Stimulated activated CD4-positive, alpha-beta T cell treated with anti-CD3 and anti-CD28 coated beads, Interleukin-1b, Interleukin-23, amount 100 ng/mL, for 48 hours (primary cell): ENCODE data around the gene IL17RE.
"Not testable (repeated sequence)": the region's sequence is repeated elsewhere in the genome, so short reads cannot be mapped to it uniquely, and the experiment has no call there.

Experiments
- DNase-seq: peaks from one replicate; pipeline ENCODE4 v3.0.0-alpha.2; 2020

IL17RE gene, protein sequence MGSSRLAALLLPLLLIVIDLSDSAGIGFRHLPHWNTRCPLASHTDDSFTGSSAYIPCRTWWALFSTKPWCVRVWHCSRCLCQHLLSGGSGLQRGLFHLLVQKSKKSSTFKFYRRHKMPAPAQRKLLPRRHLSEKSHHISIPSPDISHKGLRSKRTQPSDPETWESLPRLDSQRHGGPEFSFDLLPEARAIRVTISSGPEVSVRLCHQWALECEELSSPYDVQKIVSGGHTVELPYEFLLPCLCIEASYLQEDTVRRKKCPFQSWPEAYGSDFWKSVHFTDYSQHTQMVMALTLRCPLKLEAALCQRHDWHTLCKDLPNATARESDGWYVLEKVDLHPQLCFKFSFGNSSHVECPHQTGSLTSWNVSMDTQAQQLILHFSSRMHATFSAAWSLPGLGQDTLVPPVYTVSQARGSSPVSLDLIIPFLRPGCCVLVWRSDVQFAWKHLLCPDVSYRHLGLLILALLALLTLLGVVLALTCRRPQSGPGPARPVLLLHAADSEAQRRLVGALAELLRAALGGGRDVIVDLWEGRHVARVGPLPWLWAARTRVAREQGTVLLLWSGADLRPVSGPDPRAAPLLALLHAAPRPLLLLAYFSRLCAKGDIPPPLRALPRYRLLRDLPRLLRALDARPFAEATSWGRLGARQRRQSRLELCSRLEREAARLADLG

DNA sequence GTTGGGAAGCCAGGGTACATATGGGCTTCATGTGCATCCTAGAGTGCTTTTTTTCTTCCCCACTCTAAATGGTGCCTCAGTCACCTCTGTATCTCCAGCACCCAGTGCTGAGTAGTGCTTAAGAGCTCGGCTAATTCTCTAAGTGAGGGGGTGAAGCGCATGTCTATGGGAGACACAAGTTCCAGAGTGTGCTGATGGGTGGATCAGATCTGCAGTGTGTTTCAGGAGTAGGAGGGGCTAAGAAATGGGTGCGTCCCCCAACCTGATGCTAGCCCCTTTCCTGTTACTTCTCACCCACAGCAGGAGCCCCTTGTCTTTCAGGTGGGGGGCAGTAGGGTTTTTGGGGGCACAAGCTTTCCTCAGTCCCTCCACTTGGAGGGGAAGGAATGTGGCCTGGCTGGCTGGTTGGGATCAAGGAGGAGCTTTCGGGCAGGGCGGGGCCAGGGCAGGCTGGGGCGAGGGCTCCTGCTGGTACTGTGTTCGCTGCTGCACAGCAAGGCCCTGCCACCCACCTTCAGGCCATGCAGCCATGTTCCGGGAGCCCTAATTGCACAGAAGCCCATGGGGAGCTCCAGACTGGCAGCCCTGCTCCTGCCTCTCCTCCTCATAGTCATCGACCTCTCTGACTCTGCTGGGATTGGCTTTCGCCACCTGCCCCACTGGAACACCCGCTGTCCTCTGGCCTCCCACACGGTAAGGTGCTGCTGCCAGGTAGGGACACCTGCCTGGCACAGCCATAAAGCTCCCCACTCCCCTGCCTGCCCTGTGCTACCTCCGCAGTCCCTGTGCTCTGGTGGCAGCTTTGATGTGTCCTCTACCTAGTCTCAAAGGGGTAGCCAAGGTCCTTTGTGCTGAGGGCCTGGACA lies at the start of gene IL17RE:
TSS of gene IL17RE (plus strand) at position 477 of the 866 bp plus-strand sequence. CDS start at position 562, 85 bp downstream.
- no peak for DNase-seq

DNA sequence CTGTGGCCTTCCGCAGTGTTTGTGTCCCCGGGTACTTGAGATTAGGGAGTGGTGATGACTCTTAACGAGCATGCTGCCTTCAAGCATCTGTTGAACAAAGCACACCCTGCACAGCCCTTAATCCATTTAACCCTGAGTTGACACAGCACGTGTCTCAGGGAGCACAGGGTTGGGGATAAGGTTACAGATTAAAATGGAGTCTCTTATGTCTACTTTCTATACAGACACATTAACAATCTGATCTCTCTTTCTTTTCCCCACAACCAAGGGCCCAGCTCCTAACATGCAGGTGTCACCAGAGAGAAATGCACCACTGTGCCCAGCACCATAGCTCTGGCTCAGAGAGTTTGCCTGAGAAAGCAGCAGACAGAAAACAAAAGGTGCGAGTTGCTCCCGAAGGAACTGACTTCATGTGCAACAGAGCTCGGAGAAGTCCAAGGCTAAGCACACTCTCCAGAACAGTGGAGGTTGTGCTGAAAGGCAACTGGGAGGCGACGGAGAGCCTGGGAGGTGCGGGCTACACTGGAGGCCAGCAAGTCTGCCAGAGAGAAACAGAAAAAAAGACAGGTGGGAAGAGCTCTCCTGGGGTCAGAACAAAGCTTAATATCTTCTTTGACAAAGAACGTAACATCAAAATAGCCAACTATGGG lies 48.2 kb upstream of the IL17RE start:
- DNase-seq, result not testable (repeated sequence)

DNA sequence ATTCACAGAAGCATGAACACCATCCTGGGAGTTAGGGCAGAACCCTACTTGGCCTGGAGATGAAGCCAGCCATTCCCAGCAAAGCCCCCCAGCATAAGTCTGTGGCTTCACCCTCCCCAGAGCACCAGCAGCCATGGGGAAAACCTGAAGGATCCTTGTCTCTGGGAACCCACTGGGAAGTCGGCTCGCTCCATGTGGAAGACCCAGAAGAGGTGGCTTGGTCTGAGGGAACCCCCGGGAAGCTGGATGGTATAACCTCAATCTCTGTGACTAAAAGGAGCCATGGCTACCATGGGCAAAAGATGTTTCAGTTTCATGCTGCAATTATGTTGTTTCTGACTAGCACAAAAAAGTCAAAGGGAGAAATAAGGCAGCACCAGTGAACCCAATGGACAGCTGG lies 47.1 kb upstream of the IL17RE start:
- no peak for DNase-seq

DNA sequence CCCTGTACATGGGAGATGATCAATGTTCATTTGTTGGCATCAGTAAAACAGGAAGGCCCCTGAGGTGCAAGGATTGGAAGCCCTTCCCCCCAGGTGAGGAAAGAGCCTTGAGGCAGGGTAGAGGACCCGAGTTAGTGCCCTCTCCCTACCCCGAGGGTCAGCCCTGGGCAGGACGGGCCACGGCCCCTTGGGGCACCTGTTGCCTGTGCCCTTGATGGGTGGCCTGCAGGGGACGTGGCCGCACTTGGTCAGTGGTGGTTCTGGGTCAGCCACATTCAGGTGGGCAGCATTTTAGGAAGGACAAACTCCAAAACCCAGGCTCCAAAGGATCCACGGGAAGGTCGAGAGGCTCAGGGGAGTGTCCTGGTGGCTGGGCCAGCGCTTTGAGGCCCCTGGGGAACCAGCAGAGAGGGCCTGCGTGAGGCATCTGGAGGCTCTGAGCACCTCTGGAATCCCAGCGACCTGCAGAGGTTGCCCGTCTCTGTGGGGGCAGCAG lies 43.1 kb upstream of the IL17RE start:
- DNase-seq, result no peak

DNA sequence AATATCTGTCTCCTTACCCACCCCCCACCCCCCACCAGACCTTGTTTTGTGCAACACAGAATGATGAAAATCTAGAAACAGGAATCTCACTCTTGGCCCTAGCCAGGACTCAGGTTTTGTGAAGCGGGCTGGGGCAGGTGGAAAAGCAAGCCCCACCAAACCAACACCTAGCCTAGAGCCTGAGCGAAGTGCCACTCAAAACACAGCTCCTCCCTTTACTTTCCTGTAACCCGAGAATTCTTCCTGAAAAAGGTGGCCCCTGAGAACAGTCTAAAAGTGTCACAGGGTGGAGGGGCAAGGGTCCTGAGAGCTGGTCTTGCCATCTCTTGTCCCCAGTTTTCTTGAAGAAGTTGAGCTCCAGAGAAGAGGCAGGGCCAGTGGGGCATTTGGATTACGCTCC lies 41.4 kb upstream of the IL17RE start:
- no peak for DNase-seq

DNA sequence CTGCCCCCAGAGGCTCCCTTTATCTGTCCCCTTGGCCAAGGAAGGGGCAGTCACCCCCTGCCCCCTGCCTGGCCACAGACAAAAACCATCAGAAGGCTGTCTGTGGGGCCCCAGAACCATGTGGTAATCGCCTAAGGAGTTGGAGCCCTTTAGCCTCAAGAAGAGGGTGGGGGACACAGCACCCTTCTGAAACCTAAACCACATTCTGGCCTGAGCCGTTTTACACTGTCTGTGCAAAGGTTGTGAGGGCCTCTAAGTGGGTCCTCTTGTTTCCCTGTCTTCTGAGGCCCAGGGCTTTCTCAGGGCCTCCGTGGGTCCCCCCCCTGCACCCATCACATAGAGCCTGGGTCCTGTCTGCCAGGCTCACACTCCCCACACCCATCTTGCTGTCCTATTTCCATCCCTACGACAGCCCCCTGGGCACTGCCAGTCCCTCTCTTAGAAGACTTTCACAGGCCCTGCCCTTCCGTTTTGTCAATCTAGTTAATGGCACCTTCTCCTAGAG lies 41.0 kb upstream of the IL17RE start:
- no peak for DNase-seq

DNA sequence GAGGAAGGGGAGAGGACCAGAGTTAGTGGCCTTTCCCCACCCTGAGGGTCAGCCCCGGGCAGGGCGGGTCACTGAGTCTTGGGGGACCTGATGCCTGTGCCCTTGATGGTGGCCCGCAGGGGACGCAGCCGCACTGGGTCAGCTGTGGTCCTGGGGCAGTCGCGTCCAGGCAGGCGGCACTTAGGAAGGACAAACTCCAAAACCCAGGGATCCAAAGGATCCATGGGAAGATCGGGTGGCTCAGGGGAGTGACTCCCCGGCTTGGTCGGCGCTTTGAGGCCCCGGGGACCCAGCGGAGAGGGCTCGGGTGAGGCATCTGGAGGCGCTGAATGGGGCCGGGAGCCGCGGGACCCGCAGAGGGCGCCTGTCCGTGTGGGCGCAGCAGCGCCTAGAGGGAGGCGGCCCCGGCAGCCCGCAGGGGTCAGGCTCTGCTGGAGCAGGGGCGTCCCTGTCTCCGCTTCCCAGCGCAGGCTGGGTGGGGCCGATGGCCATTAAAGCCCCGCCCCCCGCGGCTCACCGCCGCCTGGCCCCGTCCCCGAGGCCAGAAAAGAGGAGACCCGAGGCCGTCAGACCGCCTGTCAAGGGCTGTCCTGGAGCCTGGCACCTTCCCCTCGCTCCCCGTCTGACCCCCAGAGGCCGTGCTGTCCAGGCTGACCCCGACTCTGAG lies 40.1 kb upstream of the IL17RE start:
- DNase-seq, result peak; percentile 18

DNA sequence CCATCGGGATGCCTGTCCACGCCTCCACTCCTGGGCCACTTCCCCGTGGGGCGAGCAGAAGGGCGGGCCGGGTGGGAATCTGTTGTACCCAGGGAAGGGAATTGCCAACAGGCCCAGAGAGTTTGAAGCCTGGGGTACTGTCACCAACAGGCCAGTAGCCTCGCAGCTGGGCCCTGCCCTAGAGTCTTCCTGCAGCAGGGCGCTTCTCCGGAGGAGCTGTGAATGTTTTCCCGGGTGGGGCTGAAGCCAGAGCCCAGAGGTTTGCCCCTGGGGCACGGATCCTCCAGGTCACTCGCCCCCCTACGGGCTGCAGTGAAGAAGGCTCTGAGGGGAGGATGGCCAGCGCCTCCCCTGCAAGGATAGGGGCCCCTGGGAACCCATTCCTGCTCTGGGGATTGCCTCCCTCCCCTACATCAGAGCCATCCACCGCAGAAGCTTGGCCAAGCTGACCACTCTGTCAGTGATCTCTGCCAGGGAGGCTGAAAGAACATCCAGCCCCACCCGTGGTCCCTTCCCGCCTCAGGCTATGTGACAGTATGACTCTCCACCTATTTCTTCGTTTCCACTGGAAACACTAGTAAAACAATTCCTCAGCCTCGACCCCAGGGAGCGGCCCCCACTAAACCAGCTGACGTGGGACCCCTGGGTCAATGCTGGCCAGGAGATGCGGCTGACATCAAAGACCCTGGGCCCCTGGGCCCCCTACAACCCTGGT lies 39.4 kb upstream of the IL17RE start:
- no peak for DNase-seq

DNA sequence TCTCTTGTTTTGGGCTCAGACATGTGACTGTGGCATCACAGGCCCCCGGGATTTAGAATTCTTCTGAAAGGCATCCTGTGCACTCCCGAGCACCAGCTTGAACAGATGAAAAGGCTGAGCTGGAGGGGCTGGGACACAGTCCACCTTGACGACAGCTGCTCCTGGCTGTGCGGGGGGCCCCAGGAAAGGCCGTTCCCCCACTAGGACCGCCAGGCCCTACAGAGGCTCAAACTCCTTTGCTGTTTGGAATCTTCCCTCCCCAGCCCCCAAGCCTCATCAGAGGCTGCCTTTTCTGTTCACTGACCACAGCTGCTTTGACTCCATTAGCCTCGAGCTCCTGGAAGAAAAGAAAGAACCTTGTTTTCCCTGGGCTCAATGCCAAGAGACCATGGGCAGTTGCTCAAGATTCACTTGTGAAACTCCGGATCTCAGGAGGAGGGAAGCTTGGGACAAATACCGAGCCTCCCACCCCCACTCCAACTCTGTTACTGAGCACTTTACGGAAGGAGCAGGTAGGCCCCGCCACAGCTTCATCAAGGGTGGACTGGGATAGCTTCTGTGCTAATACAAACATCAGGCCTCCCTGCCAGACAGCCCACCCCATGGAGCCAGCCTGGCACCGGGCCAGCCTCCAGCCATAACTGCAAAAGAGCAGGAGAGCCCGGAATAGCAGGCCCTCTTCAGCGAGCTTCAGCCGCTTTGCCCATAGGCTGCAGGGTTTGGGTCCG lies 38.3 kb upstream of the IL17RE start:
- DNase-seq, result no peak

DNA sequence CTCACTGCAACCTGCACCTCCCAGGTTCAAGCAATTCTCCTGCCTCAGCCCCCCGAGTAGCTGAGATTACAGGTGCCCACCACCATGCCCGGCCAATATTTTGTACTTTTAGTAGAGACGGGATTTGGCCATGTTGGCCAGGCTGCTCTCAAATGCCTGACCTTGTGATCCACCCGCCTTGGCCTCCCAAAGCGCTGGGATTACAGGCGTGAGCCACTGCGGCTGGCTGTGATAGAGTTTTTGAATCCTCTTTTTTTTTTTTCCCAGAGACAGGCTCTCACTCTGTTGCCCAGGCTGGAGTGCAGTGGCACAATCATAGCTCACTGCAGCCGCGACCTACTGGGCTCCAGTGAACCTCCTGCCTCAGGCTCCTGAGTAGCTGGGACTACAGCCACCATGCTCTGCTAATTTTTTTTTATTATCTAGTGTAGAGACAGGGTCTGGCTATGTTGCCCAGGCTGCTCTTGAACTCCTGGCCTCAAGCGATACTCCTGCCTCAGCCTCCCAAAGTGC lies 37.5 kb upstream of the IL17RE start:
- DNase-seq, result not testable (repeated sequence)

DNA sequence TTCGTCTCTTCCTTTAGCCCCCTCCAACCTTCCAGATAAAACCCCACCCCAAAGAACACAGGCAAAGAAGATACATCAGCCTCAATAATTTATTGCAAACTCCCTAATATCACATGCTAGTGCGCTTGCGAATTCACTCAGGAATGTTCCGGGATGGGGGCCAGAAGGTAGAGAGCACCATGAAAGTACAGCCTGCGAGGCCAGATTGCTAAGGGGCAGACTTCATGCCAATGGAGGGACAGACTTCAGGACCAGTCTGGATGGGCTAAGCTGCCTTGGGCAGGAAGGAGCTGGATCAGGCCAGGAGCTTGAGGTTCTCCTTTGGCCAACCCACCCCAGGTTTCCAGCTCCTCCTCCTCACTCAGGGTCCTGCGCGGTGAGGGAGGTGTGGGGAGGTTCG lies 36.0 kb upstream of the IL17RE start:
- no peak for DNase-seq

DNA sequence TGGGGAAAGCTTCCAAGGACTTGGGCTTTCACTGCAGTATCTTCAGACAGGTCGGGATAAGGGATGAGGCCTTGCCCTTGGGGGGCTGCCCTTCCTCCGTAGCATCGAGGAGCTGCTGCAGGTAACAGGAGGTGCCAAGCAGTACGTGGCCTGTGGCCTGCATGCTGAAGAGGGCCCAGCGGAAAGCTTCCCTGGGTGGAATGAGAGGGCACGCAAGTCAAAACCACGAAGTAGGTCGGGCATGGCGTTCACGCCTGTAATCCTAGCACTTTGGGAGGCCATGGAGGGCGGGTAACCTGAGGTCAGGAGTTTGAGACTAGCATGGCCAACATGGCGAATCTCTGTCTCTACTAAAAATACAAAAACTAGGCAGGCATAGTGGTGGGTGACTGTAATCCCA lies 35.5 kb upstream of the IL17RE start:
- DNase-seq, result no peak

DNA sequence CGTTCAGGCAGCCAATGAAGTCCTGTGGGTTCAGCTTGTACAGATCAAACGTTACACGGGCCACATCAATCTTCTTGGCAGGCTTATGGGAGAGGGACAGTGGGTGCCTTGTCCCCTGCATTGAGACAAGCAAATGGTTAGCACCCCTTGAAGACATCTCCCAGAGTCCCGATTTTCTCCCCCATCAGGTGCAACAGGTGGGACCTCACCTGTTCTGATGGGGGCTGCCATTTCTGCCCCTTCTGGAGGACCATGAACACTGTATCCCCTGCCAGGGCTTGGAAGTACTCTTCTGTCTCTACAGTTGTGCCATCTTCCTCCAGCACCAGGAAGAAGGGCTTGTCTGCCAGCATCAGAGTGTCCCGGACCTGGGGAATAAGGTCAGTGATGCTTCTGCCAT lies 32.7 kb upstream of the IL17RE start:
- DNase-seq, result no peak

DNA sequence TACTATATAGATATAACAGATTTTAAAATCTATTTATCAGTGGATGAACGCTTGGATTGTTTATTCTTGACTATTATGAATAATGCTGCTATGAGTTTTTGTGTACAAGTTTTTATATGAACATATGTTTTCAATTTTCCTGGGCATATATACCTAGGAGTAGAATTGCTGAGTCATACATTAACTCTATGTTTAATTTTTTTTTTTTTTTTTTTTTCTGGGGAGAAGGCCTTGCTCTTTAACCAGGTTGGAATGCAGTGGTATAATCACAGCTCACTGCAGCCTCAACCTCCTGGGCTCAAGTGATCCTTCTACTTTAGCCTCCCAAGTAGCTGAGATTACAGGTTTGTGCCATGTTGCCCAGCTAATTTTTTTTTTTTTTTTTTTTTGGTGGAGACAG lies 31.7 kb upstream of the IL17RE start:
- no peak for DNase-seq

DNA sequence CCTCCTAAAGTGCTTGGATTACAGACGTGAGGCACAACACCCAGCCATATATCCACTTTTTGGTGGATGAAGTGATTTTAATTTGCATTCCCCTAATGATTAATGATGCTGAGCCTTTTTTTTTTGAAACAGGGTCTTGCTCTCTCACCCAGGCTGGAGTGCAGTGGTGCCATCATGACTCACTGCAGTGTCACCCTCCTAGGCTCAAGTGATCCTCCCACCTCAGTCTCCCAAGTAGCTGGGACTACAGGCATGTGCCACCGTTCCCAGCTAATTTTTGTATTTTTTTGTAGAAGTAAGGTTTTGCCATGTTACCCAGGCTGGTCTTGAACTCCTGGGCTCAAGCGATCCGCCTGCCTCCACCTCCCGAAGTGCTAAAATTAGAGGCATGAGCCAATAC lies 30.6 kb upstream of the IL17RE start:
- not testable (repeated sequence) for DNase-seq

DNA sequence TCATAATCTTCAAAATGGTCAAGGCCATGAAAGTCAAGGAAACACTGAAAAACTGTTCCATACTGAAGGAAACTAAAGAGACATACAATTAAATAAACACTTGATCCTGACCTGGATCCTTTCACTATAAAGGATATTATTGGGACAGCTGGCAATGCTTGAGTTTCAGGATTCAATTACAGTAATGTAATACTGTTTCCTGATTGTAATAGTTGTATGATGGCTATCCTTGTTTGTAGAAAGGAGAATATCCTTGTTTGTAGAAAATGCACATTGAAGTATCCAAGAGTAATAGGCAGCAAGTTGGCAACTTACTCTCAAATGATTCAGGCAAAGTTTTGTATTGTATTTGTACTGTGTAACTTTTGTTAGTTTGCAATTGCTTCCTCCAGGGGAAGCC lies 27.2 kb upstream of the IL17RE start:
- DNase-seq, result no peak

DNA sequence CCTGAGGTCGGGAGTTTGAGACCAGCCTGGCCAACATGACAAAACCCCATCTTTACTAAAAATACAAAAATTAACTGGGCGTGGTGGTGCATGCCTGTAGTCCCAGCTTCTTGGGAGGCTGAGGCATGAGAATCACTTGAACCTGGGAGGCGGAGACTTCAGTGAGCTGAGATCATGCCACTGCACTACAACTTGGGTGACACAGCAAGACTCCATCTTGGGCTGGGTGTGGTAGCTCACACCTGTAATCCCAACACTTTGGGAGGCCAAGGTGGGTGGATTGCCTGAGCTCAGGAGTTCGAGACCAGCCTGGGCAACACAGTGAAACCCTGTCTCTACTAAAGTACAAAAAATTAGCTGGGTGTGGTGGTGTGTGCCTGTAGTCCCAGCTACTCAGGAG lies 26.4 kb upstream of the IL17RE start:
- not testable (repeated sequence) for DNase-seq

DNA sequence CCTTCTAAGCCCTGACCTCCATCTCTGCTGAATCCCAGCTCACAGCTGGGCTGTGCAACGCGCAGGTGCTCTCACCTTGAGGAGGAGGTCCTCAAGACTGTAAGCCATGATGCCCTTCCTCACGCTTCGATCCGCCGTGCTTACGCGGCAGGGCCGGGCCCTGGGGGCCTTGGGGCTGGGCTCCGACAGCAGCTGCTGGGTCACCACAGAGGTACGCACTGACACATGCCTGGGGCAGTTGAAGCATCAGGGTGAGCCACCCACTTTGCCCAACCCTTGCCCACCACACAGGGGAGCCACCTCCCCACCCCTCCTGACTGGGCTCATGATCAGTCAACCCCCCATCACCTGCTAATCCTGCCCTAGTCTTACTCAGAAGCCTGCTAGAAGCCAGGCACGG lies 25.7 kb upstream of the IL17RE start:
- DNase-seq, result no peak

DNA sequence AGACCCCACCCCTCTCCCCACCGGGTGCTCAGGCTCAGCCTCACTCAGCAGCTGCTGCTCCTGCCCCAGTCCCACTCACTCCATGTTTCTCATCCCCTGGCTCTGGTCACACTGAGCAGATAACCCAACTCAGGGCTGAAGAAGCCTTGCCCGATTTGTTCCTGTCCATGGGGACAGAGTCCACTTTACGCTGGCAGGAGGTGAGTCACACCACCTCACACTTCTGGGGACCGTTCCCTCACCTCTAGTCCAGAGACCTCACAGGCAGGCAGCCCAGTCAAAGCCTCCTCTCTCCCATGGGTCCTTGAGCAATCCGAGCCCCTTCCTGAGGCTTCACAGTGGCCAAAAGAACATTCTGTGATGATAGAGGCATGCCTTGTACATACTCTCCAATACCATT lies 23.9 kb upstream of the IL17RE start:
- no peak for DNase-seq

DNA sequence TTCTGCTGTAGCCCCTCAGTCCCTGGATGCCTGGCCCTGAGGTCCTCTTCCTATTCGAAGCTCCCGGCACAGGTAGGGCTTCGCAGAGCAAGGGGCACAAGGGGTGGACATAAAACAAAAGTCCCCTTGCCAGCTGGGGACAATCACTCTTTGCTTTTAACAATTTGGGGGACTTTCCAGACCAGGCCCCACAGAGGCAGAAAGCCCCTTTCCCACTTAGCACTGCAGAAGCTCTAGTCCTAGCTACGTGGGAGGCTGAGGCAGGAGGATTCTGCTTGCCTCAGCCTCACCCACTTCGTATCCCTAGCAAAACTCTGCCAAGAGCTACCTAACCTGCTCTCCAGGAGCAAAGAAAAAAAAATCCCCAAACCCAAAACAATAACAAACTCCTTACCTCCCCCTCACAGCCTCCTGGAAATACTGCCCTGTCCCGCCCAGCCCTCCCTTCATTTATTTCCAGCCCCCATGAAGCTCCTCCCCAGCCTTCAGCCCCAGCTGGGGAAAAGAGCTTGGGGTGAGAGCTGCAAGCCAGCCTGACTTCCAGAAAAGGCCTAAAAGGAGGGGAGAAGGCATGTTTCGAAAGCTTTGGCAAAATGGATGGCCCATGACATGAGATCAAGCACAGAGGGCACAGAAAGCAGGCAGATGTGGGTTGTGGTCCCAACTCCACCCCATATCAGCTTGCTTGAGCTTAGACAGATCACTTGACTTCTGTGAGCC lies 22.7 kb upstream of the IL17RE start, which contains the start of gene CIDEC:
TSS of gene CIDEC (minus strand) at position 424 of the 720 bp plus-strand sequence. CDS start 1,767 bp downstream, outside the sequence.
- DNase-seq, result no peak
